Activated T-cell treated with anti-CD3 and anti-CD28 coated beads, Interleukin-2, amount 50 U/mL, for 72 hours (primary cell): ENCODE data around the gene MED15. TPM values are rescaled to one million over a fixed set of nuclear protein-coding genes. Genes with fewer than 3 reads are reported as not detected.

Source experiments
- ATAC-seq, 2 donors: fragments of 150-1000 bp; cut with Tn5 transposase; replicated peaks in 1 of 2; 2 replicates each; pipeline ENCODE4 v1.10.0; 2021; ENCODE audit warnings: moderate library complexity in 2 of 2, mild to moderate bottlenecking in 1 of 2
- DNase-seq, 2 donors: peaks; one replicate each; pipeline ENCODE4 v3.0.0; 2021 to 2022; ENCODE audit warnings: mixed read lengths in 1 of 2
- H3K27ac Mint-ChIP-seq: one replicate; pipeline ENCODE4 v1.8.0; 2022; ENCODE audit warnings: mild to moderate bottlenecking, moderate library complexity, mixed read lengths
- H3K27me3 Mint-ChIP-seq: one replicate; pipeline ENCODE4 v1.8.0; 2022; ENCODE audit warnings: low read depth, mixed read lengths
- H3K36me3 Mint-ChIP-seq, 2 donors: one replicate each; pipeline ENCODE4 v1.8.0; 2022; ENCODE audit warnings: mixed read lengths in 2 of 2, mild to moderate bottlenecking in 1 of 2; ENCODE audit not compliant: insufficient read depth in 2 of 2
- H3K4me1 Mint-ChIP-seq: one replicate; pipeline ENCODE4 v1.8.0; 2022; ENCODE audit warnings: low read depth, mixed read lengths
- H3K4me3 Mint-ChIP-seq, 2 donors: one replicate each; pipeline ENCODE4 v1.8.0; 2022; ENCODE audit warnings: mild to moderate bottlenecking in 2 of 2, mixed read lengths in 2 of 2, moderate library complexity in 2 of 2
- H3K9me3 Mint-ChIP-seq, 2 donors: one replicate each; pipeline ENCODE4 v1.8.0; 2022; ENCODE audit warnings: mixed read lengths in 2 of 2
- total RNA-seq, 2 donors: library from RNA; stranded (reverse); gene quantifications; one replicate each; pipeline ENCODE4 v1.2.3, GENCODE V29; 2022

The MED15 gene
- total RNA-seq, 2 donors from 2014 or later: 106 to 113 TPM

DNA sequence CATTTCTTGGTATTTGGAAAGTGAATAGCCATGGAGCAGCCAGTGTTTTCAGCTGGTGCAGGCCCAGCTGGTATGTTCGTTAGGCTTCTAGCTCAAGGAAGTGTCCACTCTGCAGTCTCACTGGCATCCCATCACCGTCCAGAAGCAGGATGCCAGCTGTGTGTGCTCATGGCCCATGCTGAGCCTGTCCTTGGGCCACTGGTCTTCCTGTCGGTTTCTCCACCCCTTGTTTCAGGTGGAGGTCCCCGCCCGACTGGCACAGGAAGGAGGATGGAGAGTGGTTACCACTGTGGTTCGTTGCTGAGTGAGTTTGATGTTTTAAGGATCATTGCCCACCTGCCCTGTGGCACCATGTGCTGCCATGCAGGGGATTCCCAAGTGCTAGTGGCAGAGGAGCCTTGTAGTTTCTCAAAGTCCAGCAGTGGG, 63.7 kb downstream of the MED15 start:
- H3K4me1 Mint-ChIP-seq: peaks cover 57% of the 10 kb centered on the region

GRCh38 chr22:20571531-20572007, 64.2 kb downstream of the MED15 start:
- no peaks in the 10 kb centered on the region for H3K27me3 Mint-ChIP-seq
- H3K36me3 Mint-ChIP-seq: peaks cover 18 to 52% of the 10 kb centered on the region in 2 donors
- DNase-seq: peak; percentile 64 to 74
- no peak for ATAC-seq
- no peaks in the 10 kb centered on the region for H3K9me3 Mint-ChIP-seq
- H3K4me3 Mint-ChIP-seq: no peak overlapping the region
- H3K27ac Mint-ChIP-seq: no peak overlapping the region
- H3K4me1 Mint-ChIP-seq: peaks cover 52% of the 10 kb centered on the region

More for the DNA sequence above, 63.7 kb downstream of the MED15 start:
- Mint-ChIP-seq H3K36me3 (peaks cover 18 to 53% of the 10 kb centered on the region in 2 donors), H3K27me3 (no peaks in the 10 kb centered on the region), H3K9me3 (no peaks in the 10 kb centered on the region), H3K27ac (no peak overlapping the region), H3K4me3 (no peak overlapping the region)
- ATAC-seq (no peak), DNase-seq (no peak)

GRCh38 chr22:20572132-20572802, 64.9 kb downstream of the MED15 start:
- Mint-ChIP-seq H3K27ac (no peak overlapping the region), H3K36me3 (peaks cover 17 to 48% of the 10 kb centered on the region in 2 donors), H3K4me3 (no peak overlapping the region), H3K4me1 (peaks cover 45% of the 10 kb centered on the region), H3K9me3 (no peaks in the 10 kb centered on the region), H3K27me3 (no peaks in the 10 kb centered on the region)
- no peak for ATAC-seq
- DNase-seq: no peak

- Mint-ChIP-seq H3K27me3 (no peaks in the 10 kb centered on the region), H3K4me1 (peaks cover 35% of the 10 kb centered on the region), H3K36me3 (peaks cover 16 to 39% of the 10 kb centered on the region in 2 donors), H3K9me3 (no peaks in the 10 kb centered on the region), H3K4me3 (no peak overlapping the region), H3K27ac (no peak overlapping the region)
- DNase-seq (no peak), ATAC-seq (no peak)
Measured at GRCh38 chr22:20573176-20573832, 65.9 kb downstream of the MED15 start.

DNA sequence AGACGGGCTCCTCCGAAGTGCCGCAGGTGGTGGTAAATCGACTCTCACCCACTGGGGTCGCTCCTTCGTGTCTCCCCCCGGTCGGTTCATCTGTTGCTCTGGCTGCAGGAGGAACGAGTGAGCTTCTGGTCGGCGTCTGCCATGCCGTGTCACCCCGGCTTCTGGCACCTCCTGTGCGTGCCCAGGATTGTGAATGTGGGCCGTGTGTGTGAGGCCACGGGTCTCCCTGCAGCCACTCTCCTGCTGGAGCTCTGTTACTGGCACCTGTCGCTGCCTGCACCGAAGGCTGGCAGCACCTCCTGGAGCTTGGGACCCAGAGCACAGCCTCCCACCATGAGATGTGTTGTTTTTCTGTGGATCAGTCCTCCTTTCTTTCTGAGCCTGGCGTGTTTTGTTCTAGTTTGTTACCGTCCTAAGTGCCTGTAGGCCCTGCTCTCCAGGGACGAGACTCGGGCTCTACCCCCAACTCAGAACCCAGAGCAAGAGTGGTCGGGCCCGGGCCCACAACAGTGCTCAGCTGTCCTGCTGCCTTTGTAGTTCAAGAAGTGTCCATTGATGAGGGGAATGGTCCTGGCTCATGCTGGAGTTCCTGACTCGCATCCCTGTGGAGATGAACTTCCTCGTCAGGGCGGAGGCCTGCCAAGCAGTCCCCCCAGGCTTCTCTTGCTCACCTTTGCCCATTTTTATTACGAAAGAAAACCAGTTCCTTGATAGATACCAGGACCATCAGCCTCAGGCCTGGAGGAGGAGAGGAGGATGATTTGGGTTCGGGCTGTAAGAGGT, 66.6 kb downstream of the MED15 start:
- Mint-ChIP-seq H3K27ac (peak overlapping the region; percentile 10), H3K4me1 (peaks cover 28% of the 10 kb centered on the region)
- DNase-seq: no peak

DNA sequence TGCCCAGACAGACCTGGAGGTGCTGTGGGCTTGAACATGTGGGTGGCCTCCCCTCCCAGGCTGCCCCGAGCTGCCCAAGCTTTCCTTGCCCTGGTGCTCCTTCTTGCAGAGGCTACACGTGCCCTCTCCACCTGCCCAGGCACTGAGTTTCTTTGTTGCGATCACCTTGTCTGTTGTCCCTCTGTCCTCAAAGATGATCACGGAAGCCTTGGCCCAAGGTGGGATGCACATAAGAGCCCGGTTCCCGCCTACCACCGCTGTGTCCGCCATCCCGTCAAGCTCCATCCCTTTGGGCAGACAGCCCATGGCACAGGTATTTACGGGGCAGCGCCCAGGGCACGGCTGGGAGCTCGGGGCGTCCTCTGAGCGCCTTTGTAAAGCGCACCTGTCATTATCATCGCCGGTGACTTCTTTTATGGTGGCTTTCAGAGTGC, 67.5 kb downstream of the MED15 start:
- DNase-seq: no peak
- ATAC-seq: no peak
- H3K27me3 Mint-ChIP-seq: no peaks in the 10 kb centered on the region
- H3K9me3 Mint-ChIP-seq: no peaks in the 10 kb centered on the region
- no peak overlapping the region for H3K27ac Mint-ChIP-seq
- peaks cover 11 to 34% of the 10 kb centered on the region in 2 donors for H3K36me3 Mint-ChIP-seq
- peaks cover 19% of the 10 kb centered on the region for H3K4me1 Mint-ChIP-seq
- H3K4me3 Mint-ChIP-seq: no peak overlapping the region

More for the DNA sequence above, 66.6 kb downstream of the MED15 start:
- Mint-ChIP-seq H3K36me3 (peaks cover 12 to 37% of the 10 kb centered on the region in 2 donors), H3K9me3 (no peaks in the 10 kb centered on the region), H3K4me3 (no peak overlapping the region), H3K27me3 (no peaks in the 10 kb centered on the region)
- ATAC-seq: no peak

DNA sequence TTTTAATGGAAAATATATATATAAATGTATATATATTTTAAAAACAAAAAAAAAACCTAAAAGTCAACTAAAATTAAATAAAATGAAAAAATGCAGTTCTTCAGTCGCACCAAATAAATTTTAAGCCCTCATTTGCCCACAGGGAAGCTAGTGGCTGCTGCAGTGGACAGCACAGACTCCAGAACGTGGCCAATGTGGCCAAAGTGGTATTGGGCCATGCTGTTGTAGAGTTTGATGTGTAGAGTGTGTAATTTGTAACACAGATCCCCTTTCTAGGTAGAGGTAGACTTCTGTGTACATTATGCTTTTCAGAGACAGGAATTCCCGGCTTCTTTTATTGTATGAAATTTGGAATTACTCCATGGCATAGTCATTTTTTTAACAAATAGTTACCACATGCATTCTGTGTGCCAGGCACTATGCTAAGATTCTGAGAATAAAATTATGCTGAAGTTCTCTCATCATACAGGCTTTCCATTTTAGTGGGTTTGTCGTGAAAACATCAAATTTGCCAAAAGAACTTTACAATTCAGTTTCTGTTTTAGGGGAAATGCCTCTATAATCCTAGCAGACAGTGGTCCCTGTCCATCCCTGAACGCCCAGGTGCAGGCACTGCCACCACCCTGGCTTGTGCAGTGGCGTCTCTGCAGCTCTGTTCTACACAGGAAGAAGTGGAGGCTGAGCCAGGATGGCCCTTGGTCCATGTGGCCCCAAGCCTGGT, 68.5 kb downstream of the MED15 start:
- Mint-ChIP-seq H3K27ac (peak overlapping the region; percentile 19), H3K9me3 (no peaks in the 10 kb centered on the region), H3K27me3 (no peaks in the 10 kb centered on the region), H3K36me3 (peaks cover 11 to 26% of the 10 kb centered on the region in 2 donors), H3K4me3 (no peak overlapping the region), H3K4me1 (peaks cover 9% of the 10 kb centered on the region)
- DNase-seq (no peak), ATAC-seq (no peak)

DNA sequence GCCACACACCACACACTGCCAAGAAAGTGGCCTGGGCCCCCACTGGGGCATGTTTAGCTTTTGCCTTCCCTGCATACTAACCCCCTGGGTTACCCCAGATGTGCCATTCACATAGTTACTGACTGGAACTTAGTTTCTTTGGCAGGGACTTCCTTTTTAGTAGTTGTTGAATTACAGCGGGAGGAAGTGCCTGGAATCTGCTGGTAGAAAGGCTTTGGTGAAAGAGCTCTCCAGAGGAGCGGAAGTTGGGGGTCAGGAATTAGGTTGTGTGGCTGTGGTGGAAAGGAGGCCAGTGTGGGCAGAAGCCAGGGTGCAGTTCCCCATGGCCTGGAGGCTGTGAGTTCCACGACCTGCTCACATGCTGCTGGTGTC, 69.0 kb downstream of the MED15 start:
- H3K9me3 Mint-ChIP-seq: no peaks in the 10 kb centered on the region
- H3K36me3 Mint-ChIP-seq: peaks cover 11 to 26% of the 10 kb centered on the region in 2 donors
- no peaks in the 10 kb centered on the region for H3K27me3 Mint-ChIP-seq
- peak overlapping the region; percentile 29 for H3K27ac Mint-ChIP-seq
- peaks cover 4% of the 10 kb centered on the region for H3K4me1 Mint-ChIP-seq
- ATAC-seq (no peak), DNase-seq (no peak)
- no peak overlapping the region for H3K4me3 Mint-ChIP-seq

DNA sequence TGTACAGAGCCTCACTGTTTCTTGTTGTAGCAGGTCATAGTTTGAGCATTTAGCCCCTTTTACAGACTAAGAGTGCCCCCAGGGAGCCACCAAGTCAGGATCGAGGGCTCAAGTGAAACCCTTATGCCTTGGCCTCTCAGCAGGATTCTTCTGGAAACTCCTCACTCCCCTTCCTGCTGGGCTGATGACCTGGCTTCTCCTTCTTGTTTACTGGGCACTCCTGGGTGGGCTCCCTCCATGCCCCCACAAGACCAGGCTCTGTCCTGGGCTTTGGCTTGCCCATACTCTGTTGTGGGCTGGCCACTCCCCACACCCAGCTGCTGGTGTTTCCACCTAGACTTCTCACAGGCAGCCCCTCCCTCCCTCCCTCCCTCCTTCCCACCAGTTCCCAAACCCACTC, 69.6 kb downstream of the MED15 start:
- H3K27ac Mint-ChIP-seq: no peak overlapping the region
- H3K4me1 Mint-ChIP-seq: no peaks in the 10 kb centered on the region
- ATAC-seq: no peak
- no peaks in the 10 kb centered on the region for H3K27me3 Mint-ChIP-seq
- H3K4me3 Mint-ChIP-seq: no peak overlapping the region
- no peaks in the 10 kb centered on the region for H3K9me3 Mint-ChIP-seq
- DNase-seq: no peak
- peaks cover 9 to 23% of the 10 kb centered on the region in 2 donors for H3K36me3 Mint-ChIP-seq

DNA sequence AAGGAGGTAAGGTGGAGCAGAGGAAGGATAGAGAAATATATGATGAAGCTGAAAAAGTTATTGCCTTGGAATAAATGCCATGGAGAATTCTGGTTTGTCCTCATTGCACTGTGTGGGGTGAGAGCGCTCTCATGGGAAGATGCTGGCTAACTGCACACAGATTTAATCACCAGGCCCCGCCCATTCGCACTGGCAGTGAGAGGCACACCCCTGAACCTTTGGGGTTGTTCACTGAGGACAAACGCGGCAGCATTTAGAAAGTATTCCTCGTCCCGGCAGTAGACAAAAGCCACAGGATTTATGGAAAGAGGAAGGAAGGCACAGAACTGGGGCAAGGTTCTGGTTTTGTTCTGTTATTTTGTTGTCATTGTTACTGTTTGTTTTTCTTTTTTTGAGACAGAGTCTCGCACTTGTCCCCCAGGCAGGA, 70.2 kb downstream of the MED15 start:
- Mint-ChIP-seq H3K9me3 (no peaks in the 10 kb centered on the region), H3K27ac (no peak overlapping the region), H3K36me3 (peaks cover 9 to 23% of the 10 kb centered on the region in 2 donors), H3K4me1 (no peaks in the 10 kb centered on the region), H3K27me3 (no peaks in the 10 kb centered on the region), H3K4me3 (no peak overlapping the region)
- DNase-seq (no peak), ATAC-seq (no peak)

GRCh38 chr22:20578192-20578591, 70.8 kb downstream of the MED15 start:
- no peaks in the 10 kb centered on the region for H3K4me1 Mint-ChIP-seq
- ATAC-seq: no peak
- no peaks in the 10 kb centered on the region for H3K27me3 Mint-ChIP-seq
- H3K36me3 Mint-ChIP-seq: peaks cover 9 to 21% of the 10 kb centered on the region in 2 donors
- DNase-seq: no peak
- no peaks in the 10 kb centered on the region for H3K9me3 Mint-ChIP-seq
- H3K27ac Mint-ChIP-seq: no peak overlapping the region
- no peak overlapping the region for H3K4me3 Mint-ChIP-seq

- H3K36me3 Mint-ChIP-seq: peaks cover 9 to 17% of the 10 kb centered on the region in 2 donors
- no peaks in the 10 kb centered on the region for H3K27me3 Mint-ChIP-seq
- no peak overlapping the region for H3K27ac Mint-ChIP-seq
- DNase-seq (no peak), ATAC-seq (no peak)
- no peaks in the 10 kb centered on the region for H3K4me1 Mint-ChIP-seq
- no peaks in the 10 kb centered on the region for H3K9me3 Mint-ChIP-seq
- H3K4me3 Mint-ChIP-seq: no peak overlapping the region
Measured at GRCh38 chr22:20578707-20579106, 71.3 kb downstream of the MED15 start.
